ENCODE results near the gene RPL3. TPM values are rescaled to one million over a fixed set of nuclear protein-coding genes. Genes with fewer than 3 reads are reported as not detected.

The RPL3 gene
- total RNA-seq, 1 experiment from 2014 or later = 3,475 TPM

GRCh38 chr22:39284983-39285382, 34.4 kb downstream of the RPL3 start:
- ChIA-PET CTCF (no interaction called here), POLR2A (no interaction called here)
- Mint-ChIP-seq H3K9me3 (ENCODE audit: unreplicated experiment) (no peaks in the 10 kb centered on the region), H3K27ac (ENCODE audit: low read depth, unreplicated experiment) (no peak overlapping the region), H3K36me3 (ENCODE audit: insufficient read depth, unreplicated experiment) (no peaks in the 10 kb centered on the region), H3K4me3 (ENCODE audit: unreplicated experiment) (no peak overlapping the region), H3K27me3 (ENCODE audit: insufficient read depth, unreplicated experiment) (no peaks in the 10 kb centered on the region), H3K4me1 (ENCODE audit: insufficient read depth, unreplicated experiment) (peaks cover 9% of the 10 kb centered on the region)
- intact Hi-C loops (cut with micrococcal nuclease) = no loop called here
- DNase-seq (ENCODE audit: unreplicated experiment) = no peak
- TF ChIP-seq, protein P1, sequence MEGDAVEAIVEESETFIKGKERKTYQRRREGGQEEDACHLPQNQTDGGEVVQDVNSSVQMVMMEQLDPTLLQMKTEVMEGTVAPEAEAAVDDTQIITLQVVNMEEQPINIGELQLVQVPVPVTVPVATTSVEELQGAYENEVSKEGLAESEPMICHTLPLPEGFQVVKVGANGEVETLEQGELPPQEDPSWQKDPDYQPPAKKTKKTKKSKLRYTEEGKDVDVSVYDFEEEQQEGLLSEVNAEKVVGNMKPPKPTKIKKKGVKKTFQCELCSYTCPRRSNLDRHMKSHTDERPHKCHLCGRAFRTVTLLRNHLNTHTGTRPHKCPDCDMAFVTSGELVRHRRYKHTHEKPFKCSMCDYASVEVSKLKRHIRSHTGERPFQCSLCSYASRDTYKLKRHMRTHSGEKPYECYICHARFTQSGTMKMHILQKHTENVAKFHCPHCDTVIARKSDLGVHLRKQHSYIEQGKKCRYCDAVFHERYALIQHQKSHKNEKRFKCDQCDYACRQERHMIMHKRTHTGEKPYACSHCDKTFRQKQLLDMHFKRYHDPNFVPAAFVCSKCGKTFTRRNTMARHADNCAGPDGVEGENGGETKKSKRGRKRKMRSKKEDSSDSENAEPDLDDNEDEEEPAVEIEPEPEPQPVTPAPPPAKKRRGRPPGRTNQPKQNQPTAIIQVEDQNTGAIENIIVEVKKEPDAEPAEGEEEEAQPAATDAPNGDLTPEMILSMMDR (IDR thresholded peaks at IDR 0.05; ENCODE audit: unreplicated experiment) = no peak
- no TSS peak for BruUV-seq (replicated peaks)

DNA sequence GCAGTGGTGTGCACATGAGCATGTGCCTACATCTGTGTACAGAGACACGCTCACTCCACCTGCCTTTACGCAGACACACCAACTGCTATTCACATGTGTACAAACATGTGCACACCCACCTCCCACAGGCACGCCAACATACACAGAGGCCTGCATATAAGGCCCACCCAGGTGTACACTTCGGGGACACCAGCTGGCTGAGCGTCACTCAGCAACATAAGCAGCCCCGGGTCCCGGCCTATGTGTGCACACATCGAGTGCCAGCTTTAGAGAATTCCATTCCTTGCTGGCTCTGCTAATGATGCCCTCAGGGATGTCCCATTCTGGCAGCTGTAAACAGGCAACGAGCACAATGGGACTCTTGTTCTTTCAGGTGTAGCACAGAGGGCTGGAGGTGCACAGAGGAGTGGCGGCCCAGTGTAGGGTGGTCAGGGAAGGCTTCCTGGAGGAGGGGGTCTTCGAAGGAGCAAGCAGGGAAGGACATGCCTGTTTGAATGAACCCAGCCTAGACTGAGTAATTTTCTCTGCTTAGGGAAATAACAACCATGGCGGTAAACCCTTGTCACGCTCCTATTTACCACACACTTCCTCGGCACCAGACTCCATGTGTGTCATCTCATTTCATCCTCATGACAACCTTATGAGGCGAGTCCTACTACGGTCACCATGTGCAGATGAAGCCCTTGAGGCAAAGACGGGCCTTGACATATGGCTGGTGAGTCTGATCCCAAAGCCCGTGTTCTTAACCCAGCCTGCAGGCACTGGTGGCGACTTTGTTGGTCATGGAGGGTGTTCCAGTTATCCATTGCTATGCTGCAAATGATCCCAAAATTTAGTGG, 35.1 kb downstream of the RPL3 start:
- H3K27ac Mint-ChIP-seq (ENCODE audit: low read depth, unreplicated experiment) = no peak overlapping the region
- no peak for DNase-seq (ENCODE audit: unreplicated experiment)
- H3K36me3 Mint-ChIP-seq (ENCODE audit: insufficient read depth, unreplicated experiment) = no peaks in the 10 kb centered on the region
- ChIA-PET CTCF (interaction anchor here (0.6 kb wide), 1 partner anchor 59 kb away, joined by 3 read pairs; no protein-coding TSS in a partner anchor), POLR2A (interaction anchor here (0.8 to 0.9 kb wide), 2 partner anchors 27 to 32 kb away, joined by 3 to 4 read pairs; no protein-coding TSS in a partner anchor)
- H3K4me3 Mint-ChIP-seq (ENCODE audit: unreplicated experiment) = no peak overlapping the region
- no TSS peak for BruUV-seq (replicated peaks)
- intact Hi-C loops (cut with micrococcal nuclease) = no loop called here
- H3K4me1 Mint-ChIP-seq (ENCODE audit: insufficient read depth, unreplicated experiment) = peaks cover 9% of the 10 kb centered on the region
- TF ChIP-seq, protein P1 (IDR thresholded peaks at IDR 0.05; ENCODE audit: unreplicated experiment) = no peak
- H3K27me3 Mint-ChIP-seq (ENCODE audit: insufficient read depth, unreplicated experiment) = no peaks in the 10 kb centered on the region
- H3K9me3 Mint-ChIP-seq (ENCODE audit: unreplicated experiment) = no peaks in the 10 kb centered on the region

DNA sequence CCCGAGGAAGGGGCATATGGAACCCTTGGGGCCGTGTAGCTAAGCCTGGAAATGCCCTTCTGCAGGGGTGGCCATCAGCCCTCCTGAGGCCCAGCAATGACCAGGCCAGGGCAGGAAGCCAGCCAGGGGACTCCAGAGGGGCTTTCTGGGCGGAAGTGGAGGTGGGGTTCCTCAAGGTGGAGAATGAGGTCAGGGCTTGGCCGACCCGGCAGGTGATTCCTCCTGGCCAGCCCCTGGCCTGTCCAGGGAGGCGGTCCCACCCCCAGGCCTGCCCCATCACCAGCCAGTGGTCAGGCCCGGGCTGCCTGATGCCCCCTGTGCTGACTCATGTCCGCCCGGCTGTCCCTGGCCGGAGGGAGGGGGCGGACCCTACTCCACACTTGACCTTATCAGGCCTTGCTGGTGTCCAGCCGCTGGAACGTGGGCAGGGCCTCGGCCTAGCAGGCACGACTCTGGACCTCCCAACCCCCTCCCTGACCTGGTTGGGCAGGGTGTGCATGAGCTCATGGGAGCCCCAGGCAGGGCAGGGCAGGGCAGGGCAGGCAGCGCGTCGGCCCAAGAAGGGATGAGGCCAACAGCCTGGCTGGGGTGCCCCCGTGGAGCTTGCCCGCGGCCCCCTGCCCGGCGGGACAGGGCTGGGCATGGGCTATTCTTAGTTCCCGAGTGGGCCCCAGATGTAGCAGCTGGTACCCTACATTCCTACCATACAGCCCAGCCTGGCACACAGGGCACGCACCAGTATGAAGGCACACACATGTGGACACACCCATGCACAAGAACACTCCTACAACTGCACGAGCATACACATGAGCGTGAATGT, 35.9 kb downstream of the RPL3 start:
- no peak overlapping the region for H3K27ac Mint-ChIP-seq (ENCODE audit: low read depth, unreplicated experiment)
- ChIA-PET POLR2A (interaction anchor here (0.8 to 0.9 kb wide), 2 partner anchors 28 to 31 kb away, joined by 3 to 4 read pairs; no protein-coding TSS in a partner anchor), CTCF (interaction anchor here (0.6 to 0.7 kb wide), 2 partner anchors 60 to 112 kb away, joined by 3 read pairs; no protein-coding TSS in a partner anchor)
- TF ChIP-seq, protein P1 (IDR thresholded peaks at IDR 0.05; ENCODE audit: unreplicated experiment) = no peak
- no peaks in the 10 kb centered on the region for H3K36me3 Mint-ChIP-seq (ENCODE audit: insufficient read depth, unreplicated experiment)
- intact Hi-C loops (cut with micrococcal nuclease) = no loop called here
- BruUV-seq (replicated peaks) = no TSS peak
- peaks cover 9% of the 10 kb centered on the region for H3K4me1 Mint-ChIP-seq (ENCODE audit: insufficient read depth, unreplicated experiment)
- H3K9me3 Mint-ChIP-seq (ENCODE audit: unreplicated experiment) = no peaks in the 10 kb centered on the region
- no peak overlapping the region for H3K4me3 Mint-ChIP-seq (ENCODE audit: unreplicated experiment)
- no peak for DNase-seq (ENCODE audit: unreplicated experiment)
- no peaks in the 10 kb centered on the region for H3K27me3 Mint-ChIP-seq (ENCODE audit: insufficient read depth, unreplicated experiment)

Data from MCF 10A (cell line).